A549 (cell line): Measurements from ENCODE around the gene TPP2.
A peak's percentile ranks its signal among the peaks of the same experiment; 100 is the strongest.

ENCODE experiments used
- CTCF ChIP-seq: fragments of >200 bp; sonication (Bioruptor Twin); formaldehyde crosslinking; IDR thresholded peaks from 3 replicates; pipeline ENCODE4 v1.5.1; 2016
- JUN ChIP-seq, 2 experiments: fragments of >200 bp; sonication (Bioruptor Twin); formaldehyde crosslinking; IDR thresholded peaks; 2 replicates in 1 of 2; 3 replicates in 1 of 2; pipeline ENCODE4 v1.6.1; 2016 to 2017
- MAX ChIP-seq: IDR thresholded peaks from 2 replicates; pipeline ENCODE4 v1.6.1; 2012
- USF2 ChIP-seq: fragments of 450-650 bp; IDR thresholded peaks from 2 replicates; pipeline ENCODE4 v1.6.1; 2014; ENCODE audit warnings: antibody characterized with exemption
- ZC3H11A ChIP-seq: fragments of 450-650 bp; IDR thresholded peaks from 2 replicates; pipeline ENCODE4 v1.6.1; 2014; ENCODE audit warnings: antibody characterized with exemption, mild to moderate bottlenecking

GRCh38 chr13:102724923-102725322 is 128.1 kb downstream of the TPP2 start:
- peak; percentile 59 for TF ChIP-seq CTCF
- TF ChIP-seq JUN (IDR thresholded peaks at IDR 0.05), result no peak
- no peak for TF ChIP-seq ZC3H11A
- TF ChIP-seq MAX, result no peak
- TF ChIP-seq USF2, result no peak
